HG03354 (cell line): ENCODE measurements around the gene CD200.

Experiments
- ATAC-seq: cut with Tn5 transposase; IDR thresholded peaks from one replicate; pipeline ENCODE4 v1.9.1; 2021; ENCODE audit warnings: mild to moderate bottlenecking; ENCODE audit not compliant: unreplicated experiment, poor library complexity, severe bottlenecking

Gene CD200

GRCh38 chr3:112333002-112333380 is at the start of gene CD200:
Gene CD200, plus strand, starts transcription at chr3:112333156. Its CDS starts 57 bp downstream, at chr3:112333213.
- peak; percentile 61 for ATAC-seq

GRCh38 chr3:112289011-112289410 is 43.9 kb upstream of the CD200 start:
- no peak for ATAC-seq

- ATAC-seq, result peak; percentile 58
Observed at GRCh38 chr3:112293368-112294321, 39.3 kb upstream of the CD200 start, which contains the start of gene SLC9C1. Gene SLC9C1, minus strand, starts transcription at chr3:112294216. Its CDS starts 7,425 bp downstream, at chr3:112286791.

DNA sequence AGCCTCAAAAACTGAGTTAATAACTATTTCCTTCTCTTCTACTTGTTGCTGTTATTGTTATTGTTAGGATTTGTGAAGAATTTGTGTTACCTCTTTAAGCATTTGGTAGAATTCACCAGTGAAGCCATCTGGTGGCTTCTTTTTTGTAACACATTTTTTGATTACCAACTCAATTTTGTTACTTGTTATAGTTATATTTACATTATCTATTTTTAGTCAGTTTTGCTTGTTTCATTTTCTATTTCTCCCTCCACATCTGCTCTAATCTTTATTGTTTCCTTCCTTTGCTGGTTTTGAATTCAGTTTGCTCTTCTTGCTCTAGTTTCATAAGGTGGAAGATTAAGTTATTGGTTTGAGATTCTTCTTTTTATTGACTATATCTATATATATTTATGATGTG is 35.2 kb upstream of the CD200 start:
- ATAC-seq, result peak; percentile 63

GRCh38 chr3:112298781-112299180 is 34.2 kb upstream of the CD200 start:
- ATAC-seq, result no peak

DNA sequence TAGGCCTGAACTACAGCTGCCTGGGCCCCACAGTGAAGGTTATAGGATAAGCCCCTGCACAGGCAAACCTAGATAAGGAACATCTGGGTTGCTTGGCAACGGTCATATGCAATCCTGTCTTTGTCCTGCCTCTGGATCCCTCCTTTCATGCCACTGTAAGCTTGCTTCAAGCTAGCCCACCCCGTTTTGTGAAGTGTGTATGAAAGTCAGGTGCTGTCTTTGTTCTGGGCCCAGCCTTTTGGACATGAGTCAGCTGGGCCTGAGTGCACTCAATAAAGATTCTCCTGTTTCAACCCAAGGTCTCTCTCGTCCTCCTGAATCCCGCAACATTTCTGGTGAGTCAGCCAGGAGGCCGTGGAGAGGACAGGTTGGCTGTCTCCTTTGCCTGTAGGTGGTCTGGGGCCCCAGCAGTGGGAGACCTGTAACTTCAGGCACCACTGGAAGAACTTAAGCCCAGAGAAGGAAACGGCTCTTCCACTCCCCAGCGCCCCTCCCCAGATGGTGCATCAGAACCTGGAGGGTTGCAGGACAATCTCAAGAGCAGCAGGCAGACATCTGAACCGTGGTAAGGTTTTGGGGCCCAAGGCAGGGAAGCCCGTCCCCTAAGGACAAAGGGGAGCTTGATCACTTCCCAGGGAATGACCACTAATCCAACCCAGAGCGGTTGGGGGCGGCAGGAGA is 30.7 kb upstream of the CD200 start:
- ATAC-seq, result no peak

DNA sequence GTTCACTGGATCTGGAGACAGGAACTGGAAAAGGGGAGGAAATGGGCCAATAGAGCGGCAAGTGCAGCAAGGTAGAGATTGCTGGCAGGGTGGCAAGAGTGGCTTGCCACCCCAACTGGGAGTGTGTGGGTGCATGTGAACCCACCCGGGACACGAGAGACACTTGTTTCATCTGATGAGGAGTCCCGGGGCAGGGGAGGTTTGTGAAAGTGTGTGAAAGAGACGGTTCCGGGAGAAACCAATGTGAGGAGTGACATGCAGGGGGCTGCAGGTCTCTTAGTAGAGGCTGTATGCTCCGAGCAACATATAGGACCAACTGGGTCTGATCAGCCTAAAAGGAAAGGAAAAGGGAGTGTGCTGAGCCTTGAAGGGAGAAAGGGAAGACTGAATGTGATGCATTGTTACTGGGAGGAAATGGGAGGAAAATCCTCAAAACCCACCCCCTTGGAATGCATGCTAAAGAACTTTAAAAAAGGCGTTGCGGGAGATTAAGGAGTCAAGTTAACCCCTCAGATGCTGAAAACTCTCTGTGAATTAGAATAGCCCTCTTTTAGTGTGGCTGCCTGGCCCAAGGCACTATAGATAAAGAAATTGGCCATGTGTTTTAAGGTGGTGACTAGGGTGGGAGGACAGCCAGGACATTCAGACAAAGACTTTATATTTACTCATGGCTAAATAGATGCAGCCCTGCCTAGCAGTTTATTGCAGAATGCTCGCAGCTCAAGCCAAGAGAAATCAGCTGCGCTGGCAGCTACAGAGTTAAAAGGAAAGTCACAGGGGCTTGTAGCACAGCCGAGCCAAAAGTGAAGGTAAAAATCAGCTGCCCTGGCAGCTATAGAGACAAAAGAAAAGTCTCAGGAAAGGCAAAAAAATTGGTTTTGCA is 29.8 kb upstream of the CD200 start:
- ATAC-seq, result peak; percentile 58

DNA sequence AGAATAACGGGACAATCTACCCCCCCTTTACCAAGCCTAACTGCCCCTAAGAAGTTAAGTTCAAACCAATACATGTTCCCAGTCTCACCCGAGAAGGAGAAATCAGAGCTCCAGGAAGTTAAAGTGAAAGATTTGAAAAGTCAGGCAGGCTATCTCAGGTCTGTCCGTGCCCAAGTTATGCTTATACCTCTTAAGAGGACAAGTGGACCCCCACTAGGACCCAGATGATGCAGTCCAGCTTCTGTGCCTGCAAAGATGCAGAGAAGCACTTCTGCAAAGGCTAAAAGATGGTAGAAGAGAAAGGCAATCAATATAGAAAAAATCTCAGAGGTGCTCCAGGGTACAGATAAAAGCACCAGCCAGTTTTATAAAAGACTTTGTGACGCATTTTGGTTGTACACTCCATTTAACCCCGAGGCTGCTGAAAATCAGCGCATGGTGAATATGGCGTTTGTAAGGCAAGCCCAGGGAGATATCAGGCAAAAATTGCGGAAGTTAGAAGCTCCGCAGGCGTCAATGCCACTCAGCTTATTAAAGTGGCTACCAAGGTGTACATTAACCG is 29.1 kb upstream of the CD200 start:
- ATAC-seq, result peak; percentile 69

DNA sequence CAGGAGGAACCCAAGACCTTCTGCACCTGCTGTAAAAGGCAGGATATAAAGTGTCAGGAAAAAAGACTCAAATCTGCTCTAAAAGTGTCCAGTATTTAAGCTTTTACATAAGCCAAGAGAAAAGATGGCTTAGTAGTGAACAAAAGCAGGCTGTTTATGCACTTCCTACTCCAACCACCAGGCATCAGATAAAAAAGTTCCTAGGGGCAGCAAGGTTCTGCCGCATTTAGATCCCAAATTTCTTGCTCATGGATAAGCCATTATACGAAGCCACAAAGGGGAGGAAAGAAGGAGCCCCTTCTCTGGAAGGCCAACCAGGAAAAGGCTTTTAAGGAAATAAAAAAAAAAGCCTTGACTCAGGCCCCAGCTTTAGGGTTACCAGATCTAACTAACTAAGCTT is 28.3 kb upstream of the CD200 start:
- no peak for ATAC-seq

DNA sequence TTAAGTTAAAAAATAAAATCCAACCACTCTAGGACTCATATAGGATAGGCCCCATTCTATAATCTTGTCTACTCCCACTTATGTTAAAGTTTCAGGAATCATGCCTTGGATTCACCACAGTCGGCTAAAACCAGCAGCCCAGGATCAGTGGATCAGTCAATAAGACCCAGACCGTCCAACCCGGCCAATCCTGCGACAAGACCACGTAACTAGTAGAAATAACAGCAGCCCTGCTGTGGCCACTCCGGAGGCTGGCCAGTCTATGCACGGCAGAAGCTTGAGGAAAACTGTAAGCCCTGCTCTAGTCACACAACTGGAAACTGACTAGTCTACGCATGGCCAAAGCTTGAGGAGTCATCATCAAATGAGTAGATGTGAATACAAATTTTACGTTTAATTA is 26.1 kb upstream of the CD200 start:
- ATAC-seq, result no peak

DNA sequence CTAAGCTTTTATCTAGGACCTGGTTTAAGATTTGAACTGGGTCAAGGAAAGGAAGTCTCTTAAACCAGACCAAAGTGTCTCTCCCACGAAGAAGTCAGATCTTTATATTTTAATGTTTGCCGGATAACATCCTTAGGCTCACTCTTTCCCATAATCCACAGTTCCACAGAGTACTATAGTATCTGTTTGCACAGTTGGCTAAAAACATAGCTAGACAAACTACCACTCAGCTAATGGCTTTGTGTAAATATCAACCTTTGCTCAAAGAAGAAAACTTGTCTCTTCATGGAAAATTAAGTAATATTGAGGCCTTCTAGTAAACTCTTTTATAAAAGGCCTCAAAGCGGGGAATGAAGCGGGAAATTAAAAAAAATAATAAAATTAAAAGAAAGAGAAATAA is 25.4 kb upstream of the CD200 start:
- no peak for ATAC-seq

- no peak for ATAC-seq
Observed at GRCh38 chr3:112308151-112308911, 24.6 kb upstream of the CD200 start.

- ATAC-seq, result no peak
Observed at GRCh38 chr3:112314649-112315048, 18.3 kb upstream of the CD200 start.

DNA sequence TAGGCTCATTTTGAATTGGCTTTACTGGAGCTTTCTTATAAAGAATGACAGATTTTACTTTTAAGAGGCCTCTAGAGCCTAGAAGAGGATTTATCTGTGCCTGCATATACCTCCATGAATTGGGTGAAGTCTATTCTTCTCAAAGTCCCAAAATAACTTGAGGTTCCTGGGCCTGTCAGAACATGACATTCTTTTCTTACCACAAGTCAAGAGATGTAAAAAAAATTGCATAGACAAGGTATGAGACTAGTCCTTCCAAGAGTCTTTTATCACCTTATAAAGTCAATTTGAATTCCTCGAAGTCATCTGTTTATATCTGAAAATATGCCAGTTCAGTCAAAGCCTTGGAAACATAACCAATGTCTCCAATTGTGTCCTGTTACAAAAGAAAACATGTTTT is 17.2 kb upstream of the CD200 start:
- ATAC-seq, result no peak

GRCh38 chr3:112319516-112320276 is 13.3 kb upstream of the CD200 start:
- no peak for ATAC-seq

DNA sequence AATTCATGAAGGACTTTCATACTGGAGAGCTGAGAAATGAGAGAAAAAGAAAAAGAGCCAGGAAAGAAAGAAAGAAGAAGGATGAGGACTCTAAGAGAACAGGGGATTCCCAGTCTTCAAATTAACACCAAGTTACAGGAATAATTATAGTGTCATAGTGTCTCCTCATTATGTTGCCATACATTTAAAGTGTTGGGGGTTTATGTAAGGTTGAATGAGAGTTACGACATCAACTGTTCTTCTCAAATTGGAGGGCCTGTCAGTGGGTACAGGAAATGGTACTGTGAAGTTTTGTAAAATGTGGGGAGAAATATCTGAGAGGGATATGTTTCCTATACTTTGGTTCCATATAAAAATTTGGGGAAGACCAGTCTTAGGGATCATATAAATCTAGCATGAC is 12.3 kb upstream of the CD200 start:
- ATAC-seq, result no peak

GRCh38 chr3:112321867-112322652 is 10.9 kb upstream of the CD200 start:
- no peak for ATAC-seq
